HepG2 (cell line): Measurements from ENCODE around the gene CNTN4. TPM values are rescaled to one million over a fixed set of nuclear protein-coding genes. Genes with fewer than 3 reads are reported as not detected.

Experiments used
- ATAC-seq: fragments of 200-7000 bp; cut with Tn5 transposase; 3 replicates; pipeline ENCODE4 v1.9.1; 2020; ENCODE audit warnings: mild to moderate bottlenecking, moderate library complexity
- BruUV-seq: library from RNA; stranded (reverse); fragments of 400-500 nt; replicated peaks from 2 replicates; lab custom pipeline; 2021; lab: Mats Ljungman, UMichigan
- CTCF ChIA-PET: fragments of 300-600 bp; formaldehyde crosslinking; extraction: SDS; loops from one replicate; lab custom pipeline; 2021; ENCODE audit warnings: low total read pairs, inconsistent platforms, low intra/inter-chr PET ratio; lab: Yijun Ruan, JAX
- POLR2A ChIA-PET: fragments of 350-600 bp; sonication (Branson Sonifier 250); formaldehyde crosslinking; loops from one replicate; lab custom pipeline; 2020; ENCODE audit warnings: antibody characterized with exemption, inconsistent platforms; lab: Yijun Ruan, JAX
- DNase-seq: peaks from one replicate; pipeline ENCODE4 v3.0.0-alpha.2; 2015; ENCODE audit warnings: low spot score
- FAIRE-seq: peaks from 3 replicates; lab custom pipeline; 2011; peaks lifted over from hg19 to GRCh38; lab: Jason Lieb, UNC
- H2AFZ ChIP-seq: one replicate; pipeline ENCODE4 v1.6.1; 2011; ENCODE audit warnings: low read length, inconsistent platforms
- H3K27ac ChIP-seq: fragments of 300-600 bp; 3 replicates; pipeline ENCODE4 v1.8.0; 2011; ENCODE audit warnings: mixed run types, mild to moderate bottlenecking, mixed read lengths, low read length, inconsistent platforms; ENCODE audit not compliant: insufficient read depth; ENCODE audit errors: extremely low read length
- H3K27me3 ChIP-seq, 2 experiments: fragments of 200-600 bp in 1 of 2; 2 replicates in 1 of 2; 3 replicates in 1 of 2; pipeline versions ENCODE4 v1.6.0 to v1.8.0; 2011; ENCODE audit warnings: low read length in 2 of 2, mild to moderate bottlenecking in 2 of 2, moderate library complexity in 2 of 2, inconsistent platforms in 1 of 2; ENCODE audit not compliant: insufficient read depth in 2 of 2, control insufficient read depth in 1 of 2
- H3K36me3 ChIP-seq, 2 experiments: fragments of 200-600 bp in 1 of 2; replicated peaks in 1 of 2; 2 replicates in 1 of 2; 3 replicates in 1 of 2; pipeline versions ENCODE4 v1.5.1 to v1.8.0; 2011; ENCODE audit warnings: low read length in 2 of 2, inconsistent platforms in 1 of 2; ENCODE audit not compliant: insufficient read depth in 2 of 2, control insufficient read depth in 1 of 2
- H3K4me1 ChIP-seq: 2 replicates; pipeline ENCODE4 v1.5.1; 2012; ENCODE audit warnings: low read length, inconsistent platforms; ENCODE audit not compliant: insufficient read depth
- H3K4me2 ChIP-seq: 2 replicates; pipeline ENCODE4 v1.6.0; 2011; ENCODE audit warnings: low read depth, low read length, inconsistent platforms
- H3K4me3 ChIP-seq, 3 experiments: fragments of 200-600 bp in 1 of 3; sonication (generic), shearing (Covaris generic) in 1 of 3; replicated peaks in 1 of 3; 2 replicates each; pipeline ENCODE4 v1.5.1; 2011 to 2016; ENCODE audit warnings: low read length in 3 of 3, inconsistent platforms in 2 of 3, low read depth in 2 of 3, mild to moderate bottlenecking in 2 of 3, control low read depth in 1 of 3, mixed read lengths in 1 of 3; ENCODE audit not compliant: insufficient read depth in 1 of 3
- H3K79me2 ChIP-seq: one replicate; pipeline ENCODE4 v1.6.1; 2011; ENCODE audit warnings: low read length, inconsistent platforms; ENCODE audit not compliant: insufficient read depth
- H3K9ac ChIP-seq: 2 replicates; pipeline ENCODE4 v1.6.0; 2011; ENCODE audit warnings: mild to moderate bottlenecking, low read depth, low read length, inconsistent platforms; ENCODE audit not compliant: insufficient read depth
- H3K9me3 ChIP-seq: 2 replicates; pipeline ENCODE4 v1.5.1; 2012; ENCODE audit warnings: mild to moderate bottlenecking, low read length
- H4K20me1 ChIP-seq: 2 replicates; pipeline ENCODE4 v1.6.0; 2011; ENCODE audit warnings: inconsistent platforms, mild to moderate bottlenecking, low read length, moderate library complexity; ENCODE audit not compliant: insufficient read depth
- MEF2D ChIP-seq: sonication (generic); formaldehyde crosslinking; IDR thresholded peaks from 2 replicates; pipeline ENCODE4 v1.5.1; 2020; ENCODE audit warnings: mild to moderate bottlenecking, missing genetic modification reagents
- POLR2A ChIP-seq, 2 experiments: IDR thresholded peaks; 2 replicates each; pipeline ENCODE4 v1.6.1; 2011; ENCODE audit warnings: low read depth in 2 of 2, low read length in 2 of 2, mild to moderate bottlenecking in 1 of 2, moderate library complexity in 1 of 2; ENCODE audit not compliant: insufficient read depth in 1 of 2
- SALL1 ChIP-seq: sonication (generic); formaldehyde crosslinking; IDR thresholded peaks from 2 replicates; pipeline ENCODE4 v1.8.0; 2022; ENCODE audit warnings: mild to moderate bottlenecking, missing genetic modification reagents
- ZNF232 ChIP-seq: sonication (generic); formaldehyde crosslinking; IDR thresholded peaks from 2 replicates; pipeline ENCODE4 v1.4.0; 2020; ENCODE audit warnings: missing genetic modification reagents, borderline replicate concordance
- WGBS: methylation state at CpG from one replicate; pipeline ENCODE4 v1.1.6; 2017; ENCODE audit warnings: low lambda C conversion rate; 5-methylcytosine and 5-hydroxymethylcytosine counted together
- in situ Hi-C: cut with HindIII; loops from 2 replicates; pipeline ENCODE4 v1.10.0; 2017; ENCODE audit warnings: low pct_unique_long_range_greater_than_20kb; ENCODE audit not compliant: extremely low pct_ligation_motif_present
- intact Hi-C: fragments of 100-400 bp; cut with micrococcal nuclease; formaldehyde crosslinking; loops from one replicate; pipeline ENCODE4 v1.10.0; 2022; ENCODE audit not compliant: unreplicated experiment
- polyA plus RNA-seq, 8 experiments: library from polyadenylated mRNA; depleted of rRNA in 3 of 8; stranded (reverse) in 7 of 8; unstranded in 1 of 8; fragments of >200 nt; fragmentation: Illumina TruSeq in 4 of 8; extraction: Trizol in 4 of 8; gene quantifications; 2 replicates each; pipeline versions ENCODE4 v1.2.1 to v1.2.3, GENCODE V29; 2011 to 2016; ENCODE audit warnings: low read depth in 4 of 8, missing spikeins in 1 of 8, mixed read lengths in 1 of 8; ENCODE audit not compliant: insufficient read depth in 1 of 8
- total RNA-seq, 5 experiments: library from RNA; depleted of rRNA; stranded (reverse); fragments of >200 nt; fragmentation: Illumina TruSeq; extraction: Trizol; gene quantifications; 2 replicates each; pipeline ENCODE4 v1.2.3, GENCODE V29; 2016; ENCODE audit warnings: low read depth in 1 of 5
- TF ChIP-seq, protein P1 (sequence below): sonication (generic); formaldehyde crosslinking; conservative IDR thresholded peaks from 2 replicates; pipeline ENCODE4 v1.4.0; 2020; ENCODE audit warnings: missing genetic modification reagents
- TF ChIP-seq, protein P2 (sequence below): sonication (generic); formaldehyde crosslinking; IDR thresholded peaks from 2 replicates; pipeline ENCODE4 v1.4.0; 2020; ENCODE audit warnings: missing genetic modification reagents, borderline replicate concordance
- TF ChIP-seq, protein P3 (sequence below): sonication (generic); formaldehyde crosslinking; IDR thresholded peaks from 2 replicates; pipeline ENCODE4 v1.4.0; 2020; ENCODE audit warnings: missing genetic modification reagents

The CNTN4 gene
- total and polyA plus RNA-seq, 2 of the 13 experiments (the other 11 are each of a cell fraction or from before 2014, with no cell fraction given), result 0.01 to 0.13 TPM

- TF ChIP-seq, protein P1, sequence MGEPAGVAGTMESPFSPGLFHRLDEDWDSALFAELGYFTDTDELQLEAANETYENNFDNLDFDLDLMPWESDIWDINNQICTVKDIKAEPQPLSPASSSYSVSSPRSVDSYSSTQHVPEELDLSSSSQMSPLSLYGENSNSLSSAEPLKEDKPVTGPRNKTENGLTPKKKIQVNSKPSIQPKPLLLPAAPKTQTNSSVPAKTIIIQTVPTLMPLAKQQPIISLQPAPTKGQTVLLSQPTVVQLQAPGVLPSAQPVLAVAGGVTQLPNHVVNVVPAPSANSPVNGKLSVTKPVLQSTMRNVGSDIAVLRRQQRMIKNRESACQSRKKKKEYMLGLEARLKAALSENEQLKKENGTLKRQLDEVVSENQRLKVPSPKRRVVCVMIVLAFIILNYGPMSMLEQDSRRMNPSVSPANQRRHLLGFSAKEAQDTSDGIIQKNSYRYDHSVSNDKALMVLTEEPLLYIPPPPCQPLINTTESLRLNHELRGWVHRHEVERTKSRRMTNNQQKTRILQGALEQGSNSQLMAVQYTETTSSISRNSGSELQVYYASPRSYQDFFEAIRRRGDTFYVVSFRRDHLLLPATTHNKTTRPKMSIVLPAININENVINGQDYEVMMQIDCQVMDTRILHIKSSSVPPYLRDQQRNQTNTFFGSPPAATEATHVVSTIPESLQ (CRISPR knock-in tag), result no peak
- no peak for TF ChIP-seq SALL1 (CRISPR knock-in tag)
- TF ChIP-seq, all 625 proteins: peak for 0
These were observed 148.4 kb downstream of the CNTN4 start (continued) for GRCh38 chr3:2246873-2247648.

DNA sequence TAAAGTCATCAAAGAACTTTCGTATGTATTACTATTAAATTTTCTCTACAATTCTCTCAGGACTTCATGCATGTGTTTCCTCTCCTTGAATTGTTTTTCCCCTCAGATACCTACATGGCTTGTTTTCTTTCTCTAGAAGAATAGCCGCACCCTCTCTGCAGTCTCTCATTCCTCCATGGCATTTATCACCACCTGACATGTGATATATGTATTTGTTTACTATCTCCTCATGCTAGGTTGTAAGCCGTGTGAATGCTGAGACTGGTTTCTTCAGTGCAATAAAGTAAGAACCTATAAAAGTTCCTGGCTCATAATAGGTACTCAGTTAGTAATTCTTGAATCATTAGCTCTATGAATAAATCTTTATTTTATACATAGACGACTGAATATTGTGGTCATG lies 149.2 kb downstream of the CNTN4 start:
- Histone ChIP-seq H3K36me3 (no peaks in the 10 kb centered on the region), H2AFZ (no peak overlapping the region), H3K9me3 (peaks cover 54% of the 10 kb centered on the region), H3K4me2 (no peak overlapping the region), H4K20me1 (no peaks in the 10 kb centered on the region), H3K79me2 (no peaks in the 10 kb centered on the region), H3K9ac (no peak overlapping the region), H3K27me3 (no peaks in the 10 kb centered on the region)
- DNase-seq (no peak), ATAC-seq (no peak)
- POLR2A ChIA-PET, result no interaction called here
- 8% methylated on average over 4 of the region's 4 CpGs for WGBS
- intact Hi-C loops (no loop called here), in situ Hi-C loops (no loop called here)
- BruUV-seq, result no TSS peak
- CTCF ChIA-PET, result no interaction called here
- no peak for TF ChIP-seq MEF2D (CRISPR knock-in tag)
- no peak for TF ChIP-seq ZNF232 (CRISPR knock-in tag)
- no peak for TF ChIP-seq POLR2A (IDR thresholded peaks at IDR 0.05; ENCODE audit: insufficient read depth in 1 of 2, low read depth in 2 of 2, low read length in 2 of 2)
- TF ChIP-seq, protein P2, sequence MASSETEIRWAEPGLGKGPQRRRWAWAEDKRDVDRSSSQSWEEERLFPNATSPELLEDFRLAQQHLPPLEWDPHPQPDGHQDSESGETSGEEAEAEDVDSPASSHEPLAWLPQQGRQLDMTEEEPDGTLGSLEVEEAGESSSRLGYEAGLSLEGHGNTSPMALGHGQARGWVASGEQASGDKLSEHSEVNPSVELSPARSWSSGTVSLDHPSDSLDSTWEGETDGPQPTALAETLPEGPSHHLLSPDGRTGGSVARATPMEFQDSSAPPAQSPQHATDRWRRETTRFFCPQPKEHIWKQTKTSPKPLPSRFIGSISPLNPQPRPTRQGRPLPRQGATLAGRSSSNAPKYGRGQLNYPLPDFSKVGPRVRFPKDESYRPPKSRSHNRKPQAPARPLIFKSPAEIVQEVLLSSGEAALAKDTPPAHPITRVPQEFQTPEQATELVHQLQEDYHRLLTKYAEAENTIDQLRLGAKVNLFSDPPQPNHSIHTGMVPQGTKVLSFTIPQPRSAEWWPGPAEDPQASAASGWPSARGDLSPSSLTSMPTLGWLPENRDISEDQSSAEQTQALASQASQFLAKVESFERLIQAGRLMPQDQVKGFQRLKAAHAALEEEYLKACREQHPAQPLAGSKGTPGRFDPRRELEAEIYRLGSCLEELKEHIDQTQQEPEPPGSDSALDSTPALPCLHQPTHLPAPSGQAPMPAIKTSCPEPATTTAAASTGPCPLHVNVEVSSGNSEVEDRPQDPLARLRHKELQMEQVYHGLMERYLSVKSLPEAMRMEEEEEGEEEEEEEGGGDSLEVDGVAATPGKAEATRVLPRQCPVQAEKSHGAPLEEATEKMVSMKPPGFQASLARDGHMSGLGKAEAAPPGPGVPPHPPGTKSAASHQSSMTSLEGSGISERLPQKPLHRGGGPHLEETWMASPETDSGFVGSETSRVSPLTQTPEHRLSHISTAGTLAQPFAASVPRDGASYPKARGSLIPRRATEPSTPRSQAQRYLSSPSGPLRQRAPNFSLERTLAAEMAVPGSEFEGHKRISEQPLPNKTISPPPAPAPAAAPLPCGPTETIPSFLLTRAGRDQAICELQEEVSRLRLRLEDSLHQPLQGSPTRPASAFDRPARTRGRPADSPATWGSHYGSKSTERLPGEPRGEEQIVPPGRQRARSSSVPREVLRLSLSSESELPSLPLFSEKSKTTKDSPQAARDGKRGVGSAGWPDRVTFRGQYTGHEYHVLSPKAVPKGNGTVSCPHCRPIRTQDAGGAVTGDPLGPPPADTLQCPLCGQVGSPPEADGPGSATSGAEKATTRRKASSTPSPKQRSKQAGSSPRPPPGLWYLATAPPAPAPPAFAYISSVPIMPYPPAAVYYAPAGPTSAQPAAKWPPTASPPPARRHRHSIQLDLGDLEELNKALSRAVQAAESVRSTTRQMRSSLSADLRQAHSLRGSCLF (CRISPR knock-in tag), result no peak
- TF ChIP-seq, protein P3, sequence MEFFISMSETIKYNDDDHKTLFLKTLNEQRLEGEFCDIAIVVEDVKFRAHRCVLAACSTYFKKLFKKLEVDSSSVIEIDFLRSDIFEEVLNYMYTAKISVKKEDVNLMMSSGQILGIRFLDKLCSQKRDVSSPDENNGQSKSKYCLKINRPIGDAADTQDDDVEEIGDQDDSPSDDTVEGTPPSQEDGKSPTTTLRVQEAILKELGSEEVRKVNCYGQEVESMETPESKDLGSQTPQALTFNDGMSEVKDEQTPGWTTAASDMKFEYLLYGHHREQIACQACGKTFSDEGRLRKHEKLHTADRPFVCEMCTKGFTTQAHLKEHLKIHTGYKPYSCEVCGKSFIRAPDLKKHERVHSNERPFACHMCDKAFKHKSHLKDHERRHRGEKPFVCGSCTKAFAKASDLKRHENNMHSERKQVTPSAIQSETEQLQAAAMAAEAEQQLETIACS (CRISPR knock-in tag), result no peak
- TF ChIP-seq, all 625 proteins: peak for 0
- no peaks in the 10 kb centered on the region for H3K4me1 ChIP-seq
- H3K27ac ChIP-seq, result no peak overlapping the region
- H3K4me3 ChIP-seq, result no peak overlapping the region
- FAIRE-seq, result no peak
